HCEC 1CT (cell line): ENCODE results near the gene ZDHHC9.
A peak's percentile ranks its signal among the peaks of the same experiment; 100 is the strongest.

ENCODE experiments used
- DNase-seq: peaks from one replicate; pipeline ENCODE4 v3.0.0-alpha.2; 2017

Gene ZDHHC9

DNA sequence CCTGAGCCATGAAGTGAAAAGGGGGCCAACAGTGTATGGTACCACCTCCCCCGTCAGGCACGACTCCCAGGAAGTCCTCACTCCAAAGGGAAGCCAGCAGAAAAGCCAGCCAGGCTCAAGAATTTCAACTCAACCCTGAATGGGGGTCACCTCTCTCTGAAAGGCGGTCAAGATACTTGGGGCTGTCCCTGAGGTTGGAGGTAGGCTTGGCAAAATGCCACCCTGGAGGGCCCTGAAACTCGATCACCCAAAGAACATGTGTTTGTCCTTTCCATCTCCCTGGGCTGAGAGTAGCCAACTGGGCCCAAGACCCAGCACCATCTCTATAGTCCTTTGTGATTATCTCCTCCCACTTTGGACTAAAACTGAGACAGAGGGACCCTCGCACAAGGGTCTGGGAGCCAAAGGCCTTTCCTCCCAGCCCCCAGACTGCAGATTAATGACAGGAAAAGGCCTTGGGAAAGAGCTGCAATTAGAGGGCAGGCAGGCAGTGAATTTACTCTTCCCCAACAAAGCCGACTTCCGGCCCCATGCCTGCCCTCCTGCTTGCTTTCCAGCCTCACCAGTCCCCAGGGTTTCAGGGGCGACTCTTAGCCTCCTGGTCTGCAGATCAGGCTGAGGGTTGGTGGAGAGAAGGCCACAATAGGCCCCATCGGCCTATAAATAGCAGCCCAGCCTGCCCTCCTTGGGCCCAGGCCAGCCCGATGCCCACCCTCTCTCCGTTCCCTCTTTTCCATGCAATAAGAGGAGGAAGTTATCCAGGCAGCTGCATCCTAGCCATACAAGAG lies 58.3 kb downstream of the ZDHHC9 start:
- no peak for DNase-seq

DNA sequence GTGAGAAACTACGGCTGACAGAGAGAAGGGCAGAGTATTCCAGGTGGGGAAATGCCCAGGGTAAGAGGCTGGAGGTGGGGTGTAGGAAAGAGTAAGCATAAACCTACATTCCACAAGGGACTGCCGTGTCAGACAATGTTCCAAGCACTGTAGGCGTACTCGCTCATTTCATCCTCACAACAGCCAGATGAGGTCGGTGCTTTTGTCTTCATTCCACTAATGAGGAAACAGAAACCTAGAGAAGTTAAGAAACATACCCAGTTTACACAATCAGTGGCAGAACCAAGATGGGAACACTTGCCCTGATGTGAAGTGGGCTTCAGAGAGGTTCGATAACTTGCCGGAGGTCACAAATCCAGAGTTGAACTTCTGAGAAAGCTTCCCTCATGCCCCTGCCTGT lies 59.3 kb downstream of the ZDHHC9 start:
- no peak for DNase-seq

DNA sequence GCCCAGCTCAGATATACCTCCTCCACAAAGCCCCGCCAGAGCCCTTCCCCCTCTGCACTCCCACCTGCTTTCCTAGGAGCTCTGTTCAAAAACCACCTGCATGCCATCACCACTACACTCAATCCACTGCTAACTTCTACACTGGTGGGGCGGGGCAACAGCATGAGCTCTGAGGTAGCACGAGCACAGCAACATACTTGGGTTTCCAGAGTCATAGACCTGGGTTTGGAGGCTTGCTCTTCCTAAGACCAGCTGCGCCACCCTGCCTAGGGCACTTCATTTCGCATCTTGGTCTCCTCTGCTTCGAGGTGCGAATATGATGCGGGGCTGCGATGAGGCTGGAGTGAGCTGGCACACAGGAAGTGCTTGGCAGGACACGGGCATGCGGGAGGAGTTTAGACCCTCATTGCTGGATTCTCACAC lies 60.4 kb downstream of the ZDHHC9 start:
- no peak for DNase-seq

DNA sequence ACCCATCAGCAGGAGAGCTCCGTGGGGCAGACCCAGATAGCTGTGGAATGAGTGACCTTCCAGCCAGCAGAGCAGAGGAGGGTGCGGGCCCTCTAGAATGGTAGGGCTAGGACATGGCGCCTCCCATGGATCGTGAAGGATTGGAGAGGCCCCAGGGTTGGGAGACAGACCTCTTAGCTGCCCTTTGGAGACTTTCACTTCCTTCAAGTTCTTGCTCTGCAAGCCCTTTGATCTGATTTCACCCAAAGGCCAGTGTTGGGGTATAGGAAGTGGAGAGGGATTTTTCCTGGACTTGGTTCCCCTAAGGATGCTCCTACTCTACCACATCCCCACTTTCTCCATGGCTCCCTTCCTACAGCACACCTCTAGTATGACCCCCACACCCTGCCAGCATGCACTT lies 61.0 kb downstream of the ZDHHC9 start:
- no peak for DNase-seq

DNA sequence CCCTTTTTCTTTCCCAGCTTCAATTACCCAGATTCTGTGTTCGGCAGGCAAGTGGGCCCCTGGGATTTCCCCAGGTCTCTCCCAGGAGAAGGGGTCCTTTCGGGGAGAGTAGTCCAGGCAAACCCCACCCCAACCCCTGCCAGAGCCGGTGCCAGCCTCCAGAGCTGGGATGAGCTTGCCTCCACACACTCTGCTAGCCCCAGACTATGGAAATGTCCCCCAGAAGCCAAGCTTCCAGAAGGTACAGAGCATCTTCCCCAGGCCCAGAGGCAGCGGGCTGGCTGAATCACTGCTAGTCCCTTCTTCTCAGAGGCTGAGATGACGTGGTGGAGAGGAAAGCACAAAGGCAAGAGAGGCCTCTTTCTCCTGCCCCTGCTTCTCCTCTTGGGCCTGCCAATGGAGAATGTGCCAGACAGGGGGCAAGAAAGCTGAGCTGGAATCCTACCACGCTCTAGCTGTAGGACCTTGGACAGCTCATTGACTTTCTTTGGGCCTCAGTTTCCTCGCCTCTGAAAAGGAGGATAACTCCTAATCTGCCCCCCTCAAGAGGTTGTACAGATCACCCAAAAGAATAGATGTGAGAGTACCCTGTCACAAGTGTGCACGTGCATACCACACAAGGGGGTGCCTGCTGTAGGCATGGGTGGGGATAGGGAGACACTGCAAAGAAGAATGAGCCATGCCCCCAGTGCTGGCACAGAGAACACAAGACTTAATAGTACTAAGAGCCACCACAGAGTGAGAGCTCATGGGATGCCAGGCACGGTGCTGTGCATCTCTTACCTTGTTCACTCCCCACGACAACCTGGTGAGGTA lies 61.8 kb downstream of the ZDHHC9 start:
- no peak for DNase-seq

DNA sequence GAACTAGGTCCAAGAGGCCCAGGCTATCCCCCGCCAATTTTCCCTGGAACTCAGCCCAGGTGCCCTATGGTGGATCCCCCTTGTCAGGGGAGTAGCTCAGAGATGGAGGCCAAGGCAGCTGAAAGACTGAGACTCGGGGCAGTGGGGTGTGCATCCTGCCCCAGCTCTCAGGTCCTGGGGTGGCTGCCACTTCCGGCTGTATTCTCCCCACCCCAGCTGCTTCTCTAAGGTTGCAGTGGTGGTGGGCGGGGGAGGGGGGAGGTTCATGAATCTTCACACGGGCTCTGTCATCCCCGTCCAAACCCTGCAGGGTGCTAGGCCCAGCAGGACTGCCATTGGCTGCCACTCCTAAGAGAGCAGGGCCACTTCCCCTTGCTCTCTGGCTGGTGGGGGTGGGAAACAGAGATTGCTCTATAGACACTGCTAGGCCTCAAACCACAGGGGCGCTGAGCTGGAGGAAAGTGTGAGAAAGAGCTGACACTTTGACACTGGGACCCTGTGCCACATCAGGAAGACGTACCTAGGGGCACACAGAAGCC lies 62.5 kb downstream of the ZDHHC9 start:
- DNase-seq, result no peak

DNA sequence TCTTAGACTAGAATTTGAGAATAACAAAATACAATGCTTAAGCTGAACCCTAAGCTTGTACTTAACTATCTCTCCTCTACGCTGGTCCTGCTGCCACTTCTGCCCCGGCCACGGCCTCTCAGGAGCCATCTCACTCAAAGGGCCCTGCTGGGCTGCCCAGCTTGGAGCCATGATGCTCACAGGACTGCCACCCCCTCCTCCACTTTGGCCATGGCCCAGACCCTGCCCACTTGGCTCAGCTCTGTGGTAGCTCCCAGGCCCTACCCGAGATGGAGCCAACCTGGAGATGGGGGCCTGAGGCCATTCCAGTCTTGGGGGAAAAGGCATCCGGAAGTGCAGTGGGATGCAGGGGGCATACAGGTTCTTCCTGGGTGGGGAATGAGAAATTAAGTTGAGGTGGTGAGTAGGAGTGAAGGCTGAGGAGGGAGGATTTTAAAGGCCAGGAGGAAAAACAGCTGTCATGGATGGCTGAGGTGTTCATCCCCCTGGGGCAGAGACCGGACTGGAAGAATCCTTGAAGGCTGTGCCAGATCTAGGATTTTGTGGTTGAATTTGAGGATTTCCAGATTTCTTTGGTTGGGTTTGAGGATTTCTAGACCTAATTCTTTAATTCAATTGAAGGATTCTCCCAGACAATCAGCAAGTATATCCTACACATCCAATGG lies 63.1 kb downstream of the ZDHHC9 start:
- no peak for DNase-seq

DNA sequence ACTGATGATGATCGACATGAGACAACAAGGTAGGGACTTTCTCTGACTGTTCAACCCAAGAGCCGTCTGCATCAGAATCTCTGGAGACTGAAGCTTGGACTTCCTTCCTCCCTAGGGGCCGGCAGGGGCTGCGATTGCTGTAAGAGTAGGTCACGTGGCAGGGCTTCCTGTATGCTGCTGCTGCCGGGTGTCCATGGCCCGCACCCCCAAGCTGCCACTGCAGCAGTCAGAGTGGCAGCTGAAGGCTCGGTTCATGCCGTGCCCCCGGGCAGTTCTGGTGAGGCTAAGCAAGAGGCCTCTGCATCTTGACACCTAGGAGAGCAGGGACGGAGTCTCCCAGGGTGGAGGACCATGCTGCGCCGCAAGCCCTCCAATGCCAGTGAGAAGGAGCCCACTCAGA lies 63.9 kb downstream of the ZDHHC9 start, which contains the start of gene SASH3:
Gene SASH3 (plus strand): TSS at position 203 of the 400 bp plus-strand sequence. CDS start 149 bp downstream, at position 352.
- DNase-seq, result no peak

DNA sequence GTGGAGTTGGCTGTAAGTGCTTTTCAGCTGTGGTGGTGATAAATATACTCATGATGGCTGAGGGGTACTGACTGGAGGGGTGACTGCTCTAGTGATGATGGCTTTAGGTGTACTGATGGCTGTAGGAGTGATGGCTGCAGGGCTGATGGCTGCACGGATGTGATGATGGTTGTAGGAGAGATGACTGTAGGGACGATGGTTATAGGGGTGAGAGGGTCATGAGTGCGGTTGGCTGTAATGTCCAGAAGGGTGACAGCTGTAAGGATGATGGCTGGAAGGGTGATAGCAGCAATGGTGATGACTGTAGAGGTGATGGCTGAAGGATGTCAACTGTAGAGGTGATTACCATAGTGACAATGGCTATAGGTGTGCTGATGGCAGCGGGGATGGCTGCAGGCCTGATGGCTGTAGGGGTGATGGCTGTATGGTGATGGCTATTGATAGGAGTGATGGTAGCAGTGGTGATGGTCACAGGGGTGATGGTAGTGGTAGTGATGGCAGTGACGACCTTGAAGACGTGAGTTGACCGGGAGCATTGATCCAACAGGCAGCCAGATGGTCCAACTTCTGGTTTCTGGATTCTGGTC lies 64.5 kb downstream of the ZDHHC9 start:
- DNase-seq, result no peak

DNA sequence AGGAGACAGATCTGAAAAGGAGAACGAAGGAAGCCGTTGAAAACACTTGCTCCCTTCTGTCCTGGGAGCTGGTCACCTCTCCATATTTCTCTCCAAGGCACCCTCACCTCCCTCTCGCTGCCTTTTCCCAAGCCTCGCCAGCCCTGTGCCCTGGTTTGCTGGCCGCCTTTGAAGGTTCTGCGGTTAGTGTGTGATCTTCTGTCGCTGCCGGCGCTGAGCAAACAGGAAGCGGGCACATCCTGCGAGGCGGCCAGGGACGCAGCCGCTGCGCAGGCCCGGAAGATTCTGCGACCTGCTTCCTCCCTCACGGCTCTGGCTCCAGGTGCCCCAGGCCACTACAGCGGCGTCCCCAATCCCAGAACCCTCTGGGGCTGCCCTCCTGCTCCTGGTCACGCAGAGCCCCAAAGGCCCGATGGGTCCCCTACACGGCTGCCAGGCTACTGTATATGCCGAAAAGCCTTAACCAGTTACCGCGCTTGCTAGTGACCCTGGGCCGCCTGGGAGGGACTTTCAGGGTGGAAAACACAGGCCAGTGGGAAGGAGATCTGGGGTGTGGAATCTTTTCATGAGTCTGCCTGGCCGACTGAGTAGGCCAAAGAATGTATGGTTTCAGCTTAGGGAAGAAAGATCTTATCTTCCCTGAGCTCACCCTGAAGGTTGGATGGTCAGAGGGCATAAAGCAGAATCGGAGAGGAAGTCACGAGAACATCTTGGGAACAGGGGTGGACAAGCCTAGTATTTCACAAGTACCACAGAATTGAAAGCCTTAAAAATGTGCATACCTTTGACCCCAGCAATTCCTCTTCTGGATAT lies 66.3 kb downstream of the ZDHHC9 start:
- no peak for DNase-seq

DNA sequence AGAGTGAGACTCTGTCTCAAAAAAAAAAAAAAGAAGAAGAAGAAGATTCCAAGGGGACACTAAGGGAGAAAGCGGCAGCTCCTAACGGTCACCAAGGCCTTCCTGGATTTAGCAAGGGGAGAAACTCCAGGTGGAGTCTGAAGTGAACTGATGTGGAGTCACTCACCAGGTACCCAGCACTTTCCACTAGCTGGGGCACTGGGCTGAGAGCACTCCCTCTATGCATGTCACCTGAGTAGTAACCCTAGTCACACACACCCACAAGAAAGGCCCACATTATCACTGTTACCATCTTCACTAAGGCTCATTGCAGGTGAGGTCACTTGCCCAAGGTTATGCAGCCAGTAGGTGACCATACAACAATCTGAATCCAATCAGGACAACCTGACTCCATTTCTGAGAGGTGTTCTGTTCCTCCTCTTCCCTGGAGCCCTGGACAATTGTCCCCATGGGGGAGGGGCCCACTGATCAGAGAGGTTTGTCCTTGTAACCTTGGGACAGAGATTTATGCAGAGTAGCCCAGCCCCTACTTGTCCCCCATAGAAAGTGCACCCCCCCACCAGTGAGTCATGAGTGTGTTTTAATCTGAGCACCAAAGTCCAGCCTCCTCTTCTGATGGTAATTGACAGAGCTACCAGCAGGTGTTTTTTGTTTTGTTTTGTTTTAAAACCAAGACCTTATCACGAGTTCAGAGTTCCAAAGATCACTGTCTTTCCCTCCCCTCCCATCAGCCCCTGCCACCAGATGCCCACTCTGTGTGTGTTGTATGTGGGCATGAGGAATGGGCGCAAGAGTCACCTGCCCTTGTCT lies 69.8 kb downstream of the ZDHHC9 start:
- no peak for DNase-seq

DNA sequence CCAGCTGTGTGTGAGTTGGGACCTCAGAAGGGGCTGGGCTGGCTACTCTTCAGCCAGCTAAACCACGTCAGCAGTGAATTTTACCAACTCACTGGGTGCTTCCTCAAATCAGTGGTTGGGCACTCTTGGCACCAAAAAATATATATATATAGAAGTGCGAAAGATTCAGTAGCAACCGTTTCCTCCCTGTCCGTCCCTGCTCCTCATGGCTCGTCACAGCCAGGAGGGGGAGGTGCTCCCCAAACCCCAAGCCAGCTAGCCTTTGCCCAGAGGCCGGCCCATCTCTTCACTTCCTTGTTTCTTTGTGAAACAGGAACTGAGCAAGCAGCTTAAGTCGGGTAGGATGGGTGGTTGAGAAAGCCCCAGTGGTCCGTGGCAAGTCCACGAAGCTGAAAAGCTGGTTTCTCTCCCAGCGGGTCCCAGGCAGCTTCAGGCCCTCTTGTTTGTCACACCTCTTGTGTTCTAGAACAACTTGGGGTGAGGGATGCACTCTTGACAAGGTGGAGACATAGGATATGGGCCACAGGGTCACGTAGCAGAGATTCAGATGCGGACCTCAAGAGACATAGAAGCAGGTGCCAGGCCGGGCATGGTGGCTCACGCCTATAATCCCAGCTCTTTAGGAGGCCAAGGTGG lies 70.8 kb downstream of the ZDHHC9 start:
- no peak for DNase-seq

DNA sequence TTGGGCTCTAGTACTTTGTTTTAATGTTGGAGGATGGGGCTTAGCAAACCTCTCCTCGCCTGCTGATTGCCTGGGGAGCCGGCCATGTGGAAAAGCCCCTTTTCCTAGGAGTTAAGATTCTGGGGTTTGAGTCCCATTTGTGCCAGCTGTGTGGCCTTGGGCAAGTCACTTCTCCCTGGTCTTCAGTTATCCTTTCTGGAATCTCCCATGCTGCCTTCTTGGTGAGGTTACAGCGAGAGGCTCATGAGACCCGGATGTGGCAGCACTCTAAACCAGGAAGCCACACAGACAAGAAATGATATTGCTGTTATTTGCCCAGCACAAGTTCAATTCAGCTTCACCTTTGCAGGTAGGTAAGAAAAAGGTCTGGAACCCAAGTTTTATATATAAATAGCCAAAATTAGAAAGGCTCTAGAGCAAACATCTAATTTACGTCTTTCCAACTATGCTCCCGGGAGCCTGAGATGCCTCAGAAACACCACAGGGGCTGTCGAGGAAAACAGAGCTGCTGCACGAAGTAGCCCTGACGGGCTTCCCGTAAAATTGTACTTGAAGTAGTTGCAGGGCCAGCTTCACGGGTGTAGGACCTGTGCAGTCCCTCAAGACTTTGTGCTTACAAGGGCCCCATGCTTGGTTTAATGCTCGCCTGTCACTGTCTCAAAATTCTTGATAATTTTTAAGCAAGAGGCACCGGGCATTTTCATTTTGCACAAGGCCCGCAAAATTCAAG lies 72.3 kb downstream of the ZDHHC9 start:
- no peak for DNase-seq

DNA sequence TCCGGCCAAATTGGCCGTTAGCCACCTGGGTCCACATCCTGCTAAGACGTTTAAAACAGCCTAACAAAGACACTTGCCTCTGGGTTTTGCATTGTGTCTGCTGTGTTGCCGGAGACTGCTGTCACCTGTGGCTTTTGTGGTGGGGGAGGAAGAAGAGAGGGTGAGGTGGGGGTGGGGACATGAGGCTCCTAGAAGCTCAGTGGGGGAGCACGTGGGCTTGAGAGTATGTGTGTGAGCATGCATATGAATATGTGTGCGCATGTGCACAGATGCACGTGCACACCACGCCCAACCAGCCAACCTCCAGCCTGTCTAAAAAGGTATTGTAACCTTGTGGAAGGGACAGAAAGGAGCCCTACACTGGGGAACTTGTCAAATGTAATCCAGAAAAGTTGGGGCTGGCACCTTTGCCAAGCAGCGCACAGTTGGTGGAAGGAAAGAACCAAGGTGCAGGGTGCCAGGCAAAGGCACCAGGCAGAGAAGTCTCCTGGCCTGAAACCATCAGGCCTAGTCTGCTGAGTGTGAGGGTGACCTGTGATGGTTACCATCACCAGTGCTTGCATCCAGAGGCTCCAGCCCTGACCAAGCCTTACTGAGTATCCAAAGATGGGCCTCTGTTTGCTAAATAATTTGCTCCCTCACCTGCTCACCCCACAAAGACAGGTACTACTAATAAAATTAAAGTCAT lies 74.1 kb downstream of the ZDHHC9 start:
- no peak for DNase-seq

DNA sequence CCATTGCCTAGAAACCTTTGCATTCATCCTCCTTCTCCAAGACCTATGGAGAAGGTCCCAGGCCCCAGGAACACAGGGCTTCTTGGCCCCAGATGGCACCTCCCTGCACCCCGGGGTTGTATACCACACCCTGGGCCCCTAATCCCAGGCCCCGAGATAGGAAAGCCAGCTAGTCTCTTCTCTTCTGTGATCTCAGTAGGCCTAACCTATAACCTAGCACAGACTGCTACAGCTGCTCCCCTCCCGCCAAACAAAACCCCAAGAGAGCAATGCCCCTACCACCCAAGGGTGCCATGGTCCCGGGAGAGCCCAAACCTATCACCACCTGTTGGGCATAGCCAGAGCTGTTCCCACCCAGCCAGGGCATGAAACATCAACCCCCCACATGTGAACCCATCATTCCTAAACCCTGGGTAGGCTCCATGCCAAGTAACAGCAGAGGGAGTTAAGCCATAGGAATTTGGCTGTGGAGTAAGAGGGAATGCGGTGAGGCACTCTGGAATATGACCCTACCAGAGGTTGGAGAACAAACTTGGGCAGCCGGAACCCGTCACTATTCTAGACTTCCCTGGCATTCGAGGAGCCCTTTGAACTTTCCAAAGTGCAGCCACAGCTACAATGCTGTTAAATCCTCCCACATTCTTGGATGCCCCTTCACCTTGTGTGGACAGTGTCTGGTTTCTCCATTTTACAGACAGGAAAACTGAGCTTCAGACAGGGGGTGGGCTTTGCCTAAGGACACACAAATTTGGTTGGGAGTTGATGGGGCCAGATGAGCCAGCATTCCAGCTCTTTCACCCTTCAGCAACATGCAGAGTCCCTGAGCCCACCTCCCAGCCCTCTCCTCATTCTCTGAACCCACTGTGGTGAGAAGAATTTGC lies 74.9 kb downstream of the ZDHHC9 start:
- DNase-seq, result peak; percentile 5

DNA sequence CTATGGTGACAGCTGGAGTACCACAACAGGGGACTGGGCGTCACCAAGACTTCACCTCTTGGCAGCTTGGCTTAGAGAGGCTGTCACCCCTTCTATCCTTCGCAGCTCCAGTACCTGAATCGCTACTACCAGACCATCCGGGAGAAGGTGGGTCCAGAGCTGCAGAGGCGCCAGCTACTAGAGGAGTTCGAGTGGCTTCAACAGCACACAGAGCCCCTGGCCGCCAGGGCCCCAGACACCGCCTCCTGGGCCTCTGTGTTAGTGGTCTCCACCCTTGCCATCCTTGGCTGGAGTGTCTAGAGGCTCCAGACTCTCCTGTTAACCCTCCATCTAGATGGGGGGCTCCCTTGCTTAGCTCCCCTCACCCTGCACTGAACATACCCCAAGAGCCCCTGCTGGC lies 75.5 kb downstream of the ZDHHC9 start:
- DNase-seq, result no peak

DNA sequence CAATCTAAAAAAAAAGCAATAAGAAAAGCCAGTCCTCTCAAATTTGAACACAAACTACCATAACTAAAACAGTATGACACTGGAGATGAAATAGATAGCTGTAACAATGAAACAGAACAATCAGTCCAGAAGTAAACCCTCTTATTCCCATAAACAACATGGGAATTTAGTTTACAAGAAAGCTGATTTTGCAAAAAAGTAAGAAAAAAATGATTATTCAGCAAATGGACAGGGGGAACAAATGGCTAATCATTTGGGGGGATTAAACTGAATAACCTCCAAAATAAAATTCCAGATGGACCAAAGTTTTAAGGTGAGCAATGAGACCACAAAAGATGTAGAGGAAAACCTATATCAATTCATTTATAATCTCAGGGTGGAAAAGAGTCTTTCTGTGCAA lies 80.0 kb downstream of the ZDHHC9 start:
- no peak for DNase-seq

DNA sequence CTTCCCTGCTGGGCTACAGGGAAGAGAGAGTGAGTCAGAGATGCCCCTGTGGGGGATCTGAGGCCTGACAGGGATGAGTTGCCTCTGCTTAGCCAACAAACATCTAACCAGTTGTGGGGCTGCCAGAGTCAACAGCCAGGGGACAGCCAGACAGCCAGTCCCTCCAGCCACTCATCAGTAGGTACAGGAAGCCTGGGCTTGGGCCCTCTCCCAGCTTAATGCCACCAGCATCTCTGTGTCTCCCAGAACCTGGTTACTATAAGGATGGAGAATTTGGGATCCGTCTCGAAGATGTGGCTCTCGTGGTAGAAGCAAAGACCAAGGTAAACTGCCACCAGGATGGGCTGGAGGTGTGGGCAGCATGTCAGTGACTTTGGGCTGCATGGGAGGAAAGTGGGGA lies 81.2 kb downstream of the ZDHHC9 start:
- DNase-seq, result no peak
